Osteoblast (primary cell): ENCODE data around the gene QPCT. TPM values are rescaled to one million over a fixed set of nuclear protein-coding genes. Genes with fewer than 3 reads are reported as not detected.
"Not testable (repeated sequence)": the region's sequence is repeated elsewhere in the genome, so short reads cannot be mapped to it uniquely, and the experiment has no call there.

Experiments
- DNase-seq: peaks from one replicate; pipeline ENCODE4 v3.0.0; 2011; ENCODE audit warnings: low spot score, mixed read lengths; ENCODE audit not compliant: insufficient read length; ENCODE audit errors: missing footprints
- H2AFZ ChIP-seq: 2 replicates; pipeline ENCODE4 v1.6.0; 2011; ENCODE audit warnings: mild to moderate bottlenecking, low read length
- H3K27ac ChIP-seq: 2 replicates; pipeline ENCODE4 v1.5.1; 2011; ENCODE audit warnings: mild to moderate bottlenecking, low read depth, low read length, moderate library complexity
- H3K27me3 ChIP-seq: 2 replicates; pipeline ENCODE4 v1.6.0; 2012; ENCODE audit warnings: mild to moderate bottlenecking, control low read depth, inconsistent platforms, low read length, moderate library complexity; ENCODE audit not compliant: insufficient read depth
- H3K36me3 ChIP-seq: 2 replicates; pipeline ENCODE4 v1.5.1; 2011; ENCODE audit warnings: mild to moderate bottlenecking, low read length, control low read depth, moderate library complexity; ENCODE audit not compliant: insufficient read depth
- H3K4me1 ChIP-seq: 2 replicates; pipeline ENCODE4 v1.5.1; 2011; ENCODE audit warnings: mild to moderate bottlenecking, low read length, control low read depth, moderate library complexity; ENCODE audit not compliant: insufficient read depth
- H3K4me2 ChIP-seq: 2 replicates; pipeline ENCODE4 v1.6.0; 2011; ENCODE audit warnings: mild to moderate bottlenecking, low read length; ENCODE audit not compliant: insufficient read depth
- H3K4me3 ChIP-seq: fragments of 200-600 bp; sonication (generic); 3 replicates; pipeline ENCODE4 v1.5.1; 2012; ENCODE audit warnings: mild to moderate bottlenecking, low read length, inconsistent platforms; ENCODE audit not compliant: insufficient read depth
- H3K79me2 ChIP-seq: 2 replicates; pipeline ENCODE4 v1.6.0; 2012; ENCODE audit warnings: mild to moderate bottlenecking, low read length, control low read depth, inconsistent platforms; ENCODE audit not compliant: insufficient read depth
- H3K9me3 ChIP-seq: 2 replicates; pipeline ENCODE4 v1.5.1; 2011; ENCODE audit warnings: low read depth, low read length, control low read depth
- H4K20me1 ChIP-seq: 2 replicates; pipeline ENCODE4 v1.6.0; 2012; ENCODE audit warnings: mild to moderate bottlenecking, low read length, control low read depth; ENCODE audit not compliant: insufficient read depth
- CTCF ChIP-seq: IDR thresholded peaks from 2 replicates; pipeline ENCODE4 v1.5.1; 2011; ENCODE audit warnings: mild to moderate bottlenecking, low read depth, low read length, moderate library complexity; ENCODE audit errors: extremely low read depth
- total RNA-seq: library from RNA; depleted of rRNA; stranded (reverse); fragments of >200 nt; gene quantifications from 2 replicates; pipeline ENCODE4 v1.2.3, GENCODE V29; 2012

QPCT gene
- total RNA-seq, 1 donor, result 25.7 TPM

GRCh38 chr2:37378411-37378810 is 34.0 kb downstream of the QPCT start:
- H4K20me1 ChIP-seq, result no peaks in the 10 kb centered on the region
- peak overlapping the region; percentile 8 for H3K4me2 ChIP-seq
- no peaks in the 10 kb centered on the region for H3K36me3 ChIP-seq
- no peak overlapping the region for H2AFZ ChIP-seq
- no peak for DNase-seq
- H3K27me3 ChIP-seq, result no peaks in the 10 kb centered on the region
- H3K4me3 ChIP-seq, result no peak overlapping the region
- H3K79me2 ChIP-seq, result no peaks in the 10 kb centered on the region
- H3K27ac ChIP-seq, result peak overlapping the region; percentile 77
- peaks cover 43% of the 10 kb centered on the region for H3K4me1 ChIP-seq
- no peaks in the 10 kb centered on the region for H3K9me3 ChIP-seq
- TF ChIP-seq CTCF, result no peak

- H3K9me3 ChIP-seq, result no peaks in the 10 kb centered on the region
- H3K4me1 ChIP-seq, result peaks cover 43% of the 10 kb centered on the region
- H4K20me1 ChIP-seq, result no peaks in the 10 kb centered on the region
- TF ChIP-seq CTCF, result no peak
- DNase-seq, result no peak
- H3K36me3 ChIP-seq, result no peaks in the 10 kb centered on the region
- no peaks in the 10 kb centered on the region for H3K79me2 ChIP-seq
- no peak overlapping the region for H3K4me3 ChIP-seq
- H3K27me3 ChIP-seq, result no peaks in the 10 kb centered on the region
- peak overlapping the region; percentile 18 for H3K27ac ChIP-seq
- H2AFZ ChIP-seq, result peak overlapping the region; percentile 7
- H3K4me2 ChIP-seq, result no peak overlapping the region
Observed at GRCh38 chr2:37379881-37380296, 35.5 kb downstream of the QPCT start.

GRCh38 chr2:37380787-37381186 is 36.4 kb downstream of the QPCT start:
- H3K27ac ChIP-seq, H2AFZ ChIP-seq, H3K79me2 ChIP-seq, H3K36me3 ChIP-seq, H3K27me3 ChIP-seq, H4K20me1 ChIP-seq, H3K4me2 ChIP-seq, H3K4me3 ChIP-seq, H3K9me3 ChIP-seq, DNase-seq: not testable (repeated sequence)
- H3K4me1 ChIP-seq, result peaks cover 42% of the 10 kb centered on the region

GRCh38 chr2:37384261-37384660 is 39.8 kb downstream of the QPCT start:
- not testable (repeated sequence) for H3K4me2 ChIP-seq, DNase-seq, H3K36me3 ChIP-seq, H3K9me3 ChIP-seq, H3K79me2 ChIP-seq, H2AFZ ChIP-seq, H4K20me1 ChIP-seq, H3K27ac ChIP-seq, H3K27me3 ChIP-seq, H3K4me3 ChIP-seq
- H3K4me1 ChIP-seq, result peaks cover 39% of the 10 kb centered on the region

GRCh38 chr2:37387148-37387835 is 42.9 kb downstream of the QPCT start:
- peak overlapping the region; percentile 86 for H3K27ac ChIP-seq
- no peaks in the 10 kb centered on the region for H4K20me1 ChIP-seq
- peak overlapping the region; percentile 77 for H3K4me2 ChIP-seq
- peaks cover 49% of the 10 kb centered on the region for H3K4me1 ChIP-seq
- DNase-seq, result peak; percentile 68
- no peaks in the 10 kb centered on the region for H3K36me3 ChIP-seq
- no peaks in the 10 kb centered on the region for H3K9me3 ChIP-seq
- no peaks in the 10 kb centered on the region for H3K27me3 ChIP-seq
- H2AFZ ChIP-seq, result peak overlapping the region; percentile 71
- H3K4me3 ChIP-seq, result peak overlapping the region; percentile 34
- TF ChIP-seq CTCF, result no peak
- no peaks in the 10 kb centered on the region for H3K79me2 ChIP-seq
